Smooth muscle cell (in vitro differentiated cells): Measurements from ENCODE around the gene C6orf47. TPM values are rescaled to one million over a fixed set of nuclear protein-coding genes. Genes with fewer than 3 reads are reported as not detected.
A peak's percentile ranks its signal among the peaks of the same experiment; 100 is the strongest.

Experiments
- DNase-seq: peaks from one replicate; lab custom pipeline; 2025; ENCODE audit not compliant: unreplicated experiment; lab: John Stamatoyannopoulos, UW
- H2AFZ ChIP-seq: fragments of 200-600 bp; sonication (generic); 2 replicates; pipeline ENCODE4 v1.6.0; 2016; ENCODE audit warnings: antibody characterized with exemption, low read depth, mild to moderate bottlenecking
- H3F3A ChIP-seq: fragments of 200-600 bp; sonication (generic); 2 replicates; pipeline ENCODE4 v1.6.0; 2017; ENCODE audit warnings: antibody characterized with exemption, low read depth
- H3K27ac ChIP-seq: fragments of 200-600 bp; sonication (generic); 2 replicates; pipeline ENCODE4 v1.5.1; 2016; ENCODE audit warnings: low read depth, mild to moderate bottlenecking
- H3K27me3 ChIP-seq: fragments of 200-600 bp; sonication (generic); 2 replicates; pipeline ENCODE4 v1.6.1; 2016; ENCODE audit warnings: low read depth, mild to moderate bottlenecking
- H3K36me3 ChIP-seq: fragments of 200-600 bp; sonication (generic); 2 replicates; pipeline ENCODE4 v1.5.1; 2016; ENCODE audit warnings: low read depth
- H3K4me1 ChIP-seq: fragments of 200-600 bp; sonication (generic); 2 replicates; pipeline ENCODE4 v1.5.1; 2016; ENCODE audit warnings: low read depth
- H3K4me2 ChIP-seq: fragments of 200-600 bp; sonication (generic); 2 replicates; pipeline ENCODE4 v1.6.0; 2016; ENCODE audit warnings: mild to moderate bottlenecking
- H3K4me3 ChIP-seq: fragments of 200-600 bp; sonication (generic); 2 replicates; pipeline ENCODE4 v1.5.1; 2016; ENCODE audit warnings: mild to moderate bottlenecking
- H3K79me2 ChIP-seq: fragments of 200-600 bp; sonication (generic); 2 replicates; pipeline ENCODE4 v1.6.0; 2016; ENCODE audit warnings: low read depth, mild to moderate bottlenecking
- H3K9ac ChIP-seq: fragments of 200-600 bp; sonication (generic); 2 replicates; pipeline ENCODE4 v1.6.0; 2016; ENCODE audit warnings: low read depth
- H3K9me3 ChIP-seq: fragments of 200-600 bp; sonication (generic); replicated peaks from 2 replicates; pipeline ENCODE4 v1.5.1; 2016; ENCODE audit warnings: low read depth
- H4K20me1 ChIP-seq: fragments of 200-600 bp; sonication (generic); 2 replicates; pipeline ENCODE4 v1.6.0; 2016; ENCODE audit warnings: low read depth
- CTCF ChIP-seq: fragments of 200-600 bp; sonication (generic); IDR thresholded peaks from 2 replicates; pipeline ENCODE4 v1.5.1; 2017; ENCODE audit warnings: borderline replicate concordance, mild to moderate bottlenecking, antibody characterized with exemption; ENCODE audit not compliant: insufficient read depth, poor library complexity, severe bottlenecking
- WGBS: methylation state at CpG from one replicate; pipeline ENCODE4 v1.1.7; 2016; ENCODE audit warnings: low lambda C conversion rate; 5-methylcytosine and 5-hydroxymethylcytosine counted together
- polyA plus RNA-seq: library from polyadenylated mRNA; unstranded; fragments of >200 nt; fragmentation: Nextera tagmentation; extraction: Ambion mirVana; gene quantifications from 2 replicates; pipeline ENCODE4 v1.2.1, GENCODE V29; 2016
- total RNA-seq: library from RNA; depleted of rRNA; stranded (reverse); fragments of >200 nt; gene quantifications from 2 replicates; pipeline ENCODE4 v1.2.3, GENCODE V29; 2014

C6orf47 gene
- total and polyA plus RNA-seq, 2 experiments from 2014 or later = 7.1 to 15.5 TPM

GRCh38 chr6:31636698-31637596 is 23.6 kb downstream of the C6orf47 start:
- peaks cover 3% of the 10 kb centered on the region for H3K79me2 ChIP-seq
- H3K27me3 ChIP-seq = no peaks in the 10 kb centered on the region
- no peak overlapping the region for H3K9ac ChIP-seq
- peaks cover 20% of the 10 kb centered on the region for H3K36me3 ChIP-seq
- H3K4me1 ChIP-seq = no peaks in the 10 kb centered on the region
- no peak overlapping the region for H3K4me2 ChIP-seq
- no peak overlapping the region for H2AFZ ChIP-seq
- peaks cover 77% of the 10 kb centered on the region for H3F3A ChIP-seq
- H4K20me1 ChIP-seq = peaks cover 40% of the 10 kb centered on the region
- DNase-seq = no peak
- no peak for TF ChIP-seq CTCF
- H3K27ac ChIP-seq = no peak overlapping the region
- H3K9me3 ChIP-seq = no peaks in the 10 kb centered on the region
- H3K4me3 ChIP-seq = no peak overlapping the region
- 94% methylated on average over 22 of the region's 27 CpGs for WGBS

- H3K27ac ChIP-seq = no peak overlapping the region
Measured at GRCh38 chr6:31634969-31635575, 25.5 kb downstream of the C6orf47 start.

GRCh38 chr6:31634131-31634530 is 26.4 kb downstream of the C6orf47 start:
- no peak for DNase-seq
- Histone ChIP-seq H3K4me3 (no peak overlapping the region), H3F3A (peaks cover 69% of the 10 kb centered on the region), H3K9me3 (no peaks in the 10 kb centered on the region), H3K36me3 (peaks cover 21% of the 10 kb centered on the region), H3K4me1 (no peaks in the 10 kb centered on the region), H3K27ac (peak overlapping the region; percentile 42), H3K9ac (no peak overlapping the region), H2AFZ (no peak overlapping the region), H3K79me2 (peaks cover 8% of the 10 kb centered on the region), H3K27me3 (no peaks in the 10 kb centered on the region), H4K20me1 (peaks cover 54% of the 10 kb centered on the region), H3K4me2 (no peak overlapping the region)
- TF ChIP-seq CTCF = no peak
- WGBS = 82% methylated on average over 3 of the region's 3 CpGs

More at GRCh38 chr6:31634969-31635575, 25.5 kb downstream of the C6orf47 start:
- peaks cover 51% of the 10 kb centered on the region for H4K20me1 ChIP-seq
- no peaks in the 10 kb centered on the region for H3K4me1 ChIP-seq
- no peak for TF ChIP-seq CTCF
- H3K9ac ChIP-seq = no peak overlapping the region
- H3K27me3 ChIP-seq = no peaks in the 10 kb centered on the region
- H3K79me2 ChIP-seq = peaks cover 8% of the 10 kb centered on the region
- no peak overlapping the region for H3K4me2 ChIP-seq
- peaks cover 21% of the 10 kb centered on the region for H3K36me3 ChIP-seq
- H3F3A ChIP-seq = peaks cover 77% of the 10 kb centered on the region
- no peak for DNase-seq
- H2AFZ ChIP-seq = no peak overlapping the region
- no peak overlapping the region for H3K4me3 ChIP-seq
- WGBS = 96% methylated on average over 11 of the region's 11 CpGs
- H3K9me3 ChIP-seq = no peaks in the 10 kb centered on the region
